Activated T-helper 1 cell treated with Interleukin-2 at 50 U/mL for 16 hours (primary cell): ENCODE results near the gene QSOX2.
A peak's percentile ranks its signal among the peaks of the same experiment; 100 is the strongest.
"Not testable (repeated sequence)": the region's sequence is repeated elsewhere in the genome, so short reads cannot be mapped to it uniquely, and the experiment has no call there.

Experiments
- DNase-seq: peaks from one replicate; pipeline ENCODE4 v3.0.0-alpha.2; 2020; ENCODE audit warnings: low read depth

QSOX2 gene

DNA sequence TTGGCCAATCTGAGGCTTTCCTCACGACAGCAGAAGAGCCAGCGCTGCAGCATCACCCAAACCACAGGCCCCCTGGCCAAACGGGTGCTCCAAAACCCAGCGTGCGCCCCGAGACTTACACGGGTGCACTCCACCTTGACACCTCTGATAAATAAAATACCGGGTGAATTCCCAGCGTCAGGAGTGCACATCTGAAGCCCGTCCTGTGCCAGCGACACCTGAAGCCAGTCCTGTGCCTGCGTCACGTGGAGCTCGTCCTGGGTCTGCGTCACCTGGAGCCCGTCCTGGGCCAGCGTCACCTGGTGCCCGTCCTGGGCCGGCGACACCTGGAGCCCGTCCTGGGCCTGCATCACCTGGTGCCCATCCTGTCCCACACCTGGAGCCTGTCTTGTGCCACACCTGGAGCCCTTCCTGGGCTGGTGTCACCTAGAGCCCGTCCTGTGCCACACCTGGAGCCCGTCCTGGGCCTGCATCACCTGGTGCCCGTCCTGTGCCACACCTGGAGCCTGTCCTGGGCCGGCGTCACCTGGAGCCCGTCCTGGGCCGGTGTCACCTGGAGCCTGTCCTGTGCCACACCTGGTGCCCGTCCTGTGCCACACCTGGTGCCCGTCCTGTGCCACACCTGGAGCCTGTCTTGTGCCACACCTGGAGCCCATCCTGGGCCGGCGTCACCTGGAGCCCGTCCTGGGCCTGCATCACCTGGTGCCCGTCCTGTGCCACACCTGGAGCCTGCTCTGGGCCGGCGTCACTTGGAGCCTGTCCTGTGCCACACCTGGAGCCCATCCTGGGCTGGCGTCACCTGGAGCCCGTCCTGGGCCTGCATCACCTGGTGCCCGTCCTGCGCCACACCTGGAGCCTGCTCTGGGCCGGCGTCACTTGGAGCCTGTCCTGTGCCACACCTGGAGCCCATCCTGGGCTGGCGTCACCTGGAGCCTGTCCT, 8.9 kb downstream of the QSOX2 start:
- DNase-seq, result not testable (repeated sequence)

DNA sequence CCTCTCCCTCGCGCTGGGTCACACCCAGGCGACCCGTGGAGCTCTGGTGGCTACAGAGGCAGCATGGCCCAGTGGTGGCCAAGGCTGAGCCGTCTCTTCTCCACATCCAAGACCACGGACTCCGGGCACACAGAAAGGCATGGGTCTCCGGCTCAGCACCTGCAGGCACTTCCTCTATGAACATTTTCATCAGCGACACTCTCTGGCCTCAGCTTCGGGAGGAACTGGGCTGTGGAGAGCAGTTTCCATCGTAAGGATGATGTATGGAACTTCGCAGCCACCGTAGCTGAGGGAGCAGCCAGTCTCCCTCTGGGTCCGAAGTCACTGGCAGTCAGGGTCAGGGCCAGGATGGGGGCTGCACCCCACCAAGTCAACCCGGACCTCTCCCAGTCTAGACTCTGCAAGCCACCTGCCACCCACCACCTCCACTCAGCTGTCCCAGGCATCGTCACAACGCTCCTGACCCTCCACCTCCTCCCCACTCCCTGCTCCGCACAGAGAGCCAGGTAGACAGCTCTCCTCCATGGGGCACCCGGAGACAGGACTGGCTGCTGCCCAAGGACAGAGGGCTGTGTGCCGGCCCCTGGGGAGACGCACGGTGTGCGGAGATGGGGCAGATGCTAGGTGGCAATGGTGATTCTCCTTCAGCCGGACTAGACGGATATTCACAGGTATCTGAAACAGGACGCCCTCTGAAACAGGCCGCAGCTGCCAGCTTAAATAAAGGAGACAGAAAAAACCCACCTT, 9.7 kb downstream of the QSOX2 start:
- no peak for DNase-seq

DNA sequence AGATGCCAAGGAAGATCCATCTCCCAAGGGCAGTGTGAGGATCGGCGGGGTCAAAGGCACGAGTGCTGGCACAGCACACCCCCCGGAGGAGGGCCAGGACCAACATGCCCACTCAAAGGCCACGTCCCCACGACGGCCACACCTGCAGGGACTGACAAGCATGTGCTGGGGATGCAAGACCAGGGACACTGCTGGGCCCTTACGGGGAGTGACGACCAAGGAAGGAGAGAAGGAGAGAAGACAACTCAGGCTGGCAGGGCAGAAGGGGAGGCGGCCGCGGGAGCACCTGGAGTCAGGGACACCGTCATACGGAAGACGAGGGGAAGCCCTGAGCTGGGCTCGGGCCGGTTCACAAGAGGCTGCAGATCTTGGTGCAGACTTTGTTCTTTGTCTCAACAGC, 10.4 kb downstream of the QSOX2 start:
- no peak for DNase-seq

DNA sequence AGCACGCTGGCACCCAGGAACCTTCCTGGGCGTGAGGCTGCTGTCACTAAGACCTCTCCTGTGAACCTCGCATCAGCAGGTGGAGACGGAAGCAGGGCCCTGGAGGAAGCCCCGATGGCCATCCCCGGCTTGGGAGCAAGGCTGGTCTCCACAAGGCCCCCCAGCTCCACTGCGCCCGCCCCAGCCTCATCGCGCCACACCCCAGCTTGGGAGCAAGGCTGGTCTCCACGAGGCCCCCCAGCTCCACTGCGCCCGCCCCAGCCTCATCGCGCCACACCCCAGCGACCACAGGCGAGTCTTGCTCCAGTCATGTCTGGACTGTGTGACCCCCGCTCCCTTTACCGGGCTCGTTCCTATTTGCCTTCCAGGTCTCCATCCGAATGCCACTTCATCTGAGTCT, 11.0 kb downstream of the QSOX2 start:
- DNase-seq, result no peak

DNA sequence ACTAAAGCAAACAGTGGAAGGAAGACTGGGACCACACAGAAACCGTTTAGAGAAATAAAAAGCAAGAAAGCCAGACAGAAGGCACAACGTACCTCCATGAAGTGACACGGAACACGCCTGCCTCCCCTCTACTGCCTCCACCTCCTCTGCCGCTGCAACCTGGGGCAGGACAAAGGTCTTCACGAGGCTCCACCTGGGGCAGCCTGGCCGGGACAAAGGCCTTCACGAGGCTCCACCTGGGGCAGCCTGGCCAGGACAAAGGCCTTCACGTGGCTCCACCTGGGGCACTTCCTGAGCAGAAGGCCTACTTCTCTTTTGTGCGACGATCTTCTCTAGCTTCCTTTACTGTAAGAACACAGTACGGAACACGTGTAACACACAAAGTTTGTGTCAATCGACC, 11.7 kb downstream of the QSOX2 start:
- no peak for DNase-seq

DNA sequence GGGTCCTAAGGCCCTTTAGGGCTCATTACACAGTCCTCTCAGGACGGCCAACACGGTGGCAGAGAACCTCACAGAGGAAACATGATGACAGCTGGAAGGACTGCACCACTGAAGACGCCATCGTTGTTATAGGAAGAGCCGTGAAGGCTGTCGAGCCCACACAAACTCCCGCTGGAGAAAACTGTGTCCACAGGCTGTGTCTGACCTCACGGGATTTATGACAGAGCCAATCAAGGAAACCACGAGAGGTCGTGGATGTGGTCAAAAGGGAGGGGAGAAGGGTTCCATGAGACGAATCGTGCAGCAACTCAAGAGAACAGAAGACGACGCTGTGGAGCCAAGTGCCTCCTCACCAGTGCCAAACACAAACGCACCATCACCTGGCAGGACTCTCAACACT, 12.2 kb downstream of the QSOX2 start:
- DNase-seq, result no peak

DNA sequence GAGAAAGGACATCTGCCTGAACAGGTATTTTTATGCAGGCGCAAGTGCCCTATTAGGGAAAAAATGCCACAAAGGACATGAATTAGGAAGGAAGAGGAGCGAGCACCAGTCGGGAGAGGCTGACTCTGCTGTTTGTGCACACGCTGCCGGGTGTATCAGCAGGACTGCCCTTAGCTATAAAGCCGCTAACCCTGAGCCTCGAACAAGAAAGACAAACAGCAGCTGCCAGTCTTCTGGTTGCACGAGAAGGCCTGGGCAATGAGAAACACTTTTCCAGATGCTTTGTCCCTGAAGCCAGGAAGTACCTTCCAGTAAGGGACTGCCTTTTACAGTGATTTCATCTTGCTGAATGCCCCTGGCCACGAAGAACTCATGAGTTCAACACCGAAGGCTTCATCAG, 12.6 kb downstream of the QSOX2 start:
- no peak for DNase-seq

DNA sequence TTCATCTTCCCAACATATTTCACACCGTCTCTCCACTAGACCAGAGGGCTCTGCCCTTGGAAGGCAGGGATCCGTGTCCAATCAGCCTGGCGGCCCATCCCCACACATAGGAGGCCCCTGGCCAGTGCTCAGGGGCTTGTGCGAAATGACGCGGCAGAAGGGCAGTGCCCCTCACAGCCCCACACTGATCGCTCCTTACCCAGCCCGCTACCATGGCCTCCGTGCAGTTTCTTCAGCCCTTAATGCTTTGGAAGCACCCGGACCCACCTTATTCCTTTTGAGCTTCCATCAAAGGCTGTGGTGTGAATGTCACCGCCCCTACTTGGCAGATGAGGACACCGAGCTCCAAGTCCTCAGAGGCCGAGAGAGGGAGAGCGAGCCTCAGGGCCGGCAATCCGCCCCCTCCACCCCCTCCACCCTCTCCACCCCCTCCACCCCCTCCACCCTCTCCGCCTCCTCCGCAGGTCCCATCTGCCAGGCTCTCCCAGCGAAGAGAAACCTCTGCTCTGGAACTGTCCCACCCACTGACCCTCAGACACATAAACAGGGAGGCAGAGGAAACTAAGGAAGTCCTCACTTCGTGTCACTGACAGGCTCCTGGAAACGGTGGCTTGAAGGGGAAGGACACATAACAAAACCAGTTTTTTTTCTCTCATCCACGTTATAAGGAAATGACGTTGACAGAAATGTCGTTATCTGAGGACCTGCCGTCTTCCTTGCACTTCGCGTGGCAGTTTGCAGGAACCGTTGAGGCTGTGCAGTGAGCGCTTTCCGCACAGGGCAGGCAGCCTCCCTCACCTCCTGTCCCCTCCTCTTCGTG, 13.9 kb downstream of the QSOX2 start:
- DNase-seq, result no peak

DNA sequence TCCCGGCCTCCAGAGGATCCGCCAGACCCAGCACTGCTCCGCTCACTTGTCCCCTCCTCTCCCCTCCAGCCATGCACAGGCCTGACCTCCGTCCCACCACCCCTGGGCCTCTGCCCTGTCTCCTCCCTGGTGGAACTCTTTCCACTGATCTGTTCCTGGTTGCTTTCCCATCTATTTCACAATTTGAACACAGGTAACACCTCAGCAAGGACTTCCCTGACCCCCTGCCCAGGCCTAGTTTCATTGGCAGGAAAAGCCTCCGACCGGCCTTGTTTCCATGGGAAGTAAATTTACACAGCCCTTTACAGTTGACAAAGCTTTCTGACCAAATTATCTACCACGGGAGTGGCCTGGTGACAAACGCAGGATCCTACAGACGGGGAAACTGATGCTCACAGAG, 14.8 kb downstream of the QSOX2 start:
- no peak for DNase-seq

DNA sequence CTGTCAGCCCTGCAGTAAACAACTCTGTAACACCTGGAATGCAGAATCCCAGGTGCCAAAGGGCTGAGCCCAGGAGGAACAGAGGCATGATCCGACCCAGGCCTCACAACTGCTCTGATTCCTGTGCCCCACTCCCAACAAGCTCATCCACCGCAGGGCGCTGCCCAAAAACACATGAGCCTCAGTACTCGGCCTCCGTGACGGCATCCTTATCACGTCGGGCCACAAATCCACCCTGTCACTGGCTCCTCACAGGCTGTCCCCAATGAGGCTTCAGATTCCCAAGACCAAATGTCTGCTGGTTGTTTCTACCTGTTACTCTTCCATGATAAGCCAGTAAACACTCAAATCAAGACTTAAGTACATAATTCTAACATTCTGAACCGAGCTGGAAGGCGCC, 15.2 kb downstream of the QSOX2 start:
- no peak for DNase-seq

DNA sequence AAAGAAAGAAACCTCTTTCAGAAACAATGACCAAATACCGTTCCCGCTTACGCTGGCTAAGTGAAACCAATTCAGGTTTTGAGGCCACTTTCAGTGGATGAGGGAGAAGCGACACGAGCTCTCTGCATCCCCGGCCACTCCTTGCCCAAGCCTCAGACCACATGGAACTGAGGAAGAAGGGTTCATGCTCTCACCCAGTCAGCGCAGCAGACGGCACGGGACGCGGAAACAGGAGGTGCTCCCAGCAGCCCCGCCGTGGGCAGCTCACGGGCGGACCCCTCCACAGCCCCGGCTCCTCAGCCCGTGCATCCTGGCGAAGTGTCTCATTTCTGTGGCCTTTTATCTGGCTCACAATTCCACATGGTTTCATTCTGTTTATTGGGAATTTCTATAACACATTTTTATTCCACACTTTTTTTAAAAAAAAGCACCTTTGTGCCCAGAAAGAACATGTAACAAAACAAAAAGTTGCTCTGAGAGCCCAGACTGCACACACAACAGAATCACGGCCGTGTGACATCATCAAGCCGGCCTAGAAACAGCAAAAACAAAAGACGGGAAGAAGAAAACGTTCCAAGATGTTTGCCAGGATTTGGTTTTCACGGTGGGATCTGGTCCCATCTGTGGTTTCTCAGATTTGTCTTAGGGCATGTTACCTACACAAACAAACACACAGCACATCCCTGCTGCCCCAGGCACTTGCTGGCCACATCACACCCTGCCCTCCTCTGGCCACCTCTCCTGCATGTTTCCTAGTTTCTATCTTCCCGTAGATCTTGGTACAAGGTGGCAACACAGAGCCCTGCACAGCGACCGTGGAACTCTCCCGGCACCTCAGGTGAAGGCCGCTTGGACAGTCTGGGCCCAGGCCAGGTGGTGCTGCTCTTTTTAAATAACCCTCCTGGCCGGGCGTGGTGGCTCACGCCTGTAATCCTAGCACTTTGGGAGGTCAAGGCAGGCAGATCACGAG, 16.2 kb downstream of the QSOX2 start:
- DNase-seq, result no peak

DNA sequence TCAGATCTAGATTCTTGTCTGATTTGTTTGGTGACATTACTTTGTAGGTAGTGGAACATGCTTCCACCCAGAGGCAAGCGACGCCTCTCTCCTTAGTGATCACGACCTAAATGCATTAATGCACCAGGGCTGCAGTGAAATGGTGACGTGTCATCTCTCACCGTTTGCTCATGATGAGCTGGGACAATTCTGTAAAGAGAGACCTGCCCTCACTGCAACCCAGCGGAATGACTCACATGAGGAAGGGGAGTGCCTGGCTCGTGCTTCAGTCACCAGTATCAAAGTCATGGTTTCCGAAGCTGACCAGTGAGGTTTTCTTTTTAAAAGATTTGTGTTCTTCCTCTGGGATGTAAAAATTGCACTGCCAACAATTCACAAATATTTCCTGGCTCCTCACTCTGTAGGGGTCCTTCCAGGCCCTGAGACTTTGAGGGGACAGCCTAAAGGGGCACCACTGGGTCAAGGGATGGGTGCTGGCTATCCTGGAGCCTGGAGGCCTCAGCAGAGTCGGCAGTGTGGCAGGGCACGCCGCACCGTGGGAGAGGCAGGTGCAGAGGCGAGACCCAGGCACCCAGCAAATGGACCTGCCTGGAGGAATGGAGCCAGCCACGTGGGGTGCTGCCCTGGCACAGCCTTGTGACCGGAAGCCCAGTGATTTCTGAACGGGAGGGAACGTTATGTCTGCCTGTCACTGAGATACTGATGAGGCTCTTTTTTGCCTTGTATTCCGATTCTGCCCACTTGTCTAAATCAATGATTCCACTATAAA, 17.3 kb downstream of the QSOX2 start:
- DNase-seq, result no peak

DNA sequence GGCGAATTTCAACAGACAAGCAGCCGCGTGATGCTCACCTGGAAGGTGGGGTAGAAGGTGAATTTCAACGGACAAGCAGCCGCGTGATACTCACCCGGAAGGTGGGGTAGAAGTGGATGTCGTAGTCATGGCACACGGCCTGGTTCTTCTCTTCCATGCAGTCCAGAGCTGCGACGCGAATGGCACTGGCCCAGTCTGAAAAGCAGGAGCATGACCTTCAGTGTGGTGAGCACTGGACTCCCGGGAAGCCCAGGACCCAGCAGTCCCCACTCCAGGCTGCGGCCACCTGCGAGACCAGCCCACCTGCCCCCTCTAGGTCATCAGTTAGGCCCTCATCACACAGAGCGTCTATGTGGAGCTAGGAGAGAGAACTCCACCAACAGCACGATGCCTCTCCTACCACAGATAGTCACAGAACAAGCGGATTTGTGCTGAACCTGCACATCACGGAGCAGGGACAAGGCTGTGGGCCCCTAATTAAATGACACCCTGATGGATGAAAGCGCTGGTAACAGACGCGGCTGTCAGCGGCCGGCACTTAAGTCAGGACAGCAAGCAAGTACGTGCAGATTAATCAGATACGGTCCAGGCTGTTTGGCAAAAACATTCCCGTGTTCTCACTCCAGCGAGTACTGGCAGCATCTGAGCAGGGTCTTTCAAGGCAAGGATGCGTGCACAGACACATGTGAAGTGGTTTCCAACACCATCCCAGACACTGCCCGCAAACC, 18.8 kb downstream of the QSOX2 start:
- no peak for DNase-seq

DNA sequence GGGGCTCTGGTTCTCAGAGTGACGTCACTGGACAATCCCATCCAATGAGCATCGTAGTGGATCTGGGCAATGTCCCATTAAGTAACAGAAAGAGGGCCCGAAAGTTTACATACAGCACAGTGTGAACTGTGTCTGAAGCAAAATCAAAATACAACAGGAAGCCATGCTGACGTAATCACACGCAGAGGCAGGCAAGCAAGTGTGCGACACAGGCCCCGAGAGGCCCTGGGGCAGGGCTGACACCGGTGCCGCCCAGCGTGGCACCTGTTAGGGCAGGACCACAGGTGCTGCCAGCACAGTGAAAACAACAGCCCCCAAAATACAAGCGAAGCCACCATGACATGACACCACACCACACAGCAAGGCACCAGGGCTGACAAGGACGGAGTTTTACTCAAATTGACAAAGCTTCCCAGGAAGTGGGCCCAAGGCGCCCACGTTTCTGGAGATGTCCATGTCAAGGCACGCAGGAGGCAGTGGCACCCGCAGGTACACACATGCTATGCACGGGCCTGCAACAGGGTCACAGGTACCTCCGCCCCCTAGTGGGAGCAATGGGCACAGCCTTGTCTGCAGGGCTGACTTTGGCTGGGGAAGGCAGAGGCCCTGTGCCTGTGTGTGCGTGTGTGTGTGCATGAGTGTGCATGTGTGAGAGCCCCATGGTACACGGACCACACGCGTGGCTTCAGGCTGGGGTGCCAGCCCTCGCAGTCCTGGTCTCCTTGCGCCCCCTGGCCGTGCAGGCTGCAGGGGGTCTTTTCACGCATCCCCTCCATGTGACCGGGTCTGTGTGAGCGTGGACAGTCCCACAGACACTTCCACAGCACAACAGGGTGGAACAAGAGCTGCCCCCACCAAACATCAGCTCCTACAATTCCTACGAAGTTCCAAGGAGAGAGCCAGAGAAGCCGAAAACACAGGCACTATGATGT, 19.6 kb downstream of the QSOX2 start:
- peak; percentile 46 for DNase-seq

DNA sequence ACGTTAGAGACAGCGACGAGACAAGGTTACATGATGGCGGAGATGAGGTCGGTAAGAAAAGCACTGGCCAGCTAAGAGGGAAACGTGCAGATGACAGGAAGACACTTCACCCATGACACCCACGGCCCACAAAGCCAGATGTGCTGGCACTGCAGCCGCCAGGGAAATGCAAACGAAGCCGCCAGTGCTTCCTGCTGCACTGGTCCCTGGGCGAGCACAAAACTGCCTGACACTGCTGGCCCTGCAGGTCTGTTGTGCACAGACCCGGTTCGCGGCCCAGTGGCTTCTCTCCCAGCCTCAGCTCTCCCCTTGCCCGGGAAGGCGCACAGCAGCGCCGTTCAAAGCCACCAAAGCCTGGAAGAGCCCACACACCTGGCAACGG, 20.3 kb downstream of the QSOX2 start:
- DNase-seq, result peak; percentile 23

DNA sequence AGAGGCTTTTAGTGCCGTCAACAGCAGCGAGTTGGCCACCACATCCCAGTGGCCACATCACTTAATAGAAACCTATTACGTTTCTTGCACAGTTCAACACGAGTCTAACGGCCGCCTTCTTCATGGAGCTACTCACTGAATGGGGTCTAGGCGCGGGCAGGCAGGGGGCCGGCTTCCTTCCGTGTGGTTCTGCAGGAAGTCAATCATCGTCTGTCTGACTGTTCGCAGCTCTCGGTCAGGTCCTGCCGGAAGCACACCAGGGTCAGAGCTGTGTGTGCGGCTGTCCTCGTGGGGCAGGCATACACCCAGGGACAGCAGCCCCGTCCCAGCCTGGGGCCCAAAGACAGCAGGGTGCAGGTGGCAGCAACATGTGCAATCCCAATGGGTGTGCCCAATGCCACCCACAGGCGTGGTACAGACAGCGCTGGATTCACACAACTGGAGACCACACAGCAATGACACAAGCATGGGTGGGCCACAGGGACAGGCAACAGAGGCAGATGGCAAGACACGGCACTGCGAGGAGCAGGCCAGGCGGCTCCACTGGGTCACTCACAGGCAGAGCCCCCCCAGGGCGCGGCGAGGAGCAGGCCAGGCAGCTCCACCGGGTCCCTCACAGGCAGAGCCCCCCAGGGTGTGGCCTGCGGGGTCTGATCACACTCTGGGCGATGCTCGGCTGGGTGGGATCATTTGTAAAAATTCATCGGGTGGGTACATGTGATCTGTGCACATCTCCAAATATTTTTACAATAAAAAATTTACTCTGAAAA, 21.6 kb downstream of the QSOX2 start:
- no peak for DNase-seq

DNA sequence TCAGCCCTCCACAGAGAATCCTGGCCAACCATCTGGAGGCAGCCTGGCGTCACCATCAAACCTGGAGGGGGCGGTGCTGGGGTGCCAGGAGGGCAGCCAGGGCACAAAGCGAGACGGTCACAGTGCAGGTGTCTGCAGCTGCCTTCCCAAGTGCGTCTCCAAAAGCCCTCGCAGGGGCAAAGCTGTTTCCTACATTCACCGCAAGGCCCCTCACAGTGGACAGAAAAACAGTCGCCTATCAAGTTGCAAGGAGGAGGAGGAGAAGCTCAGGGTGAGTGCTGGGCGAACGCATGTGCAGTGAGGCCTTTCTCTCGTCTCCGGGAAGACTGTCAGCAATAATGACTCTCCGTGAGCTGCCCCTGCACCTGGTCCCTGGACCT, 22.7 kb downstream of the QSOX2 start:
- DNase-seq, result no peak
